Measurements from ENCODE around the gene PARD3.

Gene PARD3

GRCh38 chr10:34687434-34688210 lies 127.5 kb downstream of the PARD3 start:
- peak; percentile 45 for DNase-seq (ENCODE audit: low read depth, low spot score)
- H3K4me3 ChIP-seq (ENCODE audit: low read depth, low read length), result no peak overlapping the region
- in situ Hi-C loops (cut with HindIII; ENCODE audit: low sequenced_read_pairs), result no loop called here
- TF ChIP-seq CTCF (IDR thresholded peaks at IDR 0.05; ENCODE audit: low read depth, low read length), result no peak

GRCh38 chr10:34682580-34682979 lies 132.5 kb downstream of the PARD3 start:
- DNase-seq (ENCODE audit: low read depth, low spot score), result no peak

GRCh38 chr10:34681933-34682332 lies 133.2 kb downstream of the PARD3 start:
- in situ Hi-C loops (cut with HindIII; ENCODE audit: low sequenced_read_pairs), result no loop called here
- no peak for TF ChIP-seq CTCF (IDR thresholded peaks at IDR 0.05; ENCODE audit: low read depth, low read length)
- DNase-seq (ENCODE audit: low read depth, low spot score), result no peak
- H3K4me3 ChIP-seq (ENCODE audit: low read depth, low read length), result no peak overlapping the region

More at GRCh38 chr10:34682580-34682979, 132.5 kb downstream of the PARD3 start:
- no peak for TF ChIP-seq CTCF (IDR thresholded peaks at IDR 0.05; ENCODE audit: low read depth, low read length)
- in situ Hi-C loops (cut with HindIII; ENCODE audit: low sequenced_read_pairs), result no loop called here
- no peak overlapping the region for H3K4me3 ChIP-seq (ENCODE audit: low read depth, low read length)

- TF ChIP-seq CTCF (IDR thresholded peaks at IDR 0.05; ENCODE audit: low read depth, low read length), result no peak
- no peak overlapping the region for H3K4me3 ChIP-seq (ENCODE audit: low read depth, low read length)
- in situ Hi-C loops (cut with HindIII; ENCODE audit: low sequenced_read_pairs), result no loop called here
- no peak for DNase-seq (ENCODE audit: low read depth, low spot score)
These were observed 135.9 kb downstream of the PARD3 start for GRCh38 chr10:34679177-34679576.

GRCh38 chr10:34677591-34677990 lies 137.5 kb downstream of the PARD3 start:
- no peak for TF ChIP-seq CTCF (IDR thresholded peaks at IDR 0.05; ENCODE audit: low read depth, low read length)
- in situ Hi-C loops (cut with HindIII; ENCODE audit: low sequenced_read_pairs), result no loop called here
- no peak overlapping the region for H3K4me3 ChIP-seq (ENCODE audit: low read depth, low read length)
- DNase-seq (ENCODE audit: low read depth, low spot score), result no peak

- TF ChIP-seq CTCF (IDR thresholded peaks at IDR 0.05; ENCODE audit: low read depth, low read length), result no peak
- no peak for DNase-seq (ENCODE audit: low read depth, low spot score)
- in situ Hi-C loops (cut with HindIII; ENCODE audit: low sequenced_read_pairs), result no loop called here
- no peak overlapping the region for H3K4me3 ChIP-seq (ENCODE audit: low read depth, low read length)
These were observed 138.0 kb downstream of the PARD3 start for GRCh38 chr10:34677132-34677531.
